GM19238 (cell line): ENCODE results near the gene NRF1.
A peak's percentile ranks its signal among the peaks of the same experiment; 100 is the strongest.
"Not testable (repeated sequence)": the region's sequence is repeated elsewhere in the genome, so short reads cannot be mapped to it uniquely, and the experiment has no call there.

Source experiments
- DNase-seq: peaks from one replicate; pipeline ENCODE4 v3.0.0; 2011; ENCODE audit warnings: low spot score; ENCODE audit not compliant: insufficient read length

The NRF1 gene

DNA sequence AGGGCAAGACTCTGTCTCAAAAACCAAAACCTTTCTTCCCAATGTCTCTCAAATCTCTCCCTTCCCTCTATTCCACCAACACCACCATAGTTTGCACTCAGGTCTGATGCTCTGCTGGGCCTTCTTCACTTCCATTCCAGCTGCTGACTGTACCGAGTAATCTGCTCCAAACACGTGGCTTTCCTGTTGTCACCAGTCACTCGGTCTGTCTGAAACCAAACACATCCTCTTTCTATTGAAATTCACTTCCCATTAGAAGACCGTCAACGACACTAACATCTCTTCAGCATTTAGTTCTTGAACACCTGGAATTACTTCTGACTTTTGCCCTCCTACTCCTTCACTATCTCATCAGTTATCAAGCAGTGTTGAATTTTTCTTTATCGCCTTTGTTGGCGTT lies 4.7 kb upstream of the NRF1 start:
- no peak for DNase-seq

DNA sequence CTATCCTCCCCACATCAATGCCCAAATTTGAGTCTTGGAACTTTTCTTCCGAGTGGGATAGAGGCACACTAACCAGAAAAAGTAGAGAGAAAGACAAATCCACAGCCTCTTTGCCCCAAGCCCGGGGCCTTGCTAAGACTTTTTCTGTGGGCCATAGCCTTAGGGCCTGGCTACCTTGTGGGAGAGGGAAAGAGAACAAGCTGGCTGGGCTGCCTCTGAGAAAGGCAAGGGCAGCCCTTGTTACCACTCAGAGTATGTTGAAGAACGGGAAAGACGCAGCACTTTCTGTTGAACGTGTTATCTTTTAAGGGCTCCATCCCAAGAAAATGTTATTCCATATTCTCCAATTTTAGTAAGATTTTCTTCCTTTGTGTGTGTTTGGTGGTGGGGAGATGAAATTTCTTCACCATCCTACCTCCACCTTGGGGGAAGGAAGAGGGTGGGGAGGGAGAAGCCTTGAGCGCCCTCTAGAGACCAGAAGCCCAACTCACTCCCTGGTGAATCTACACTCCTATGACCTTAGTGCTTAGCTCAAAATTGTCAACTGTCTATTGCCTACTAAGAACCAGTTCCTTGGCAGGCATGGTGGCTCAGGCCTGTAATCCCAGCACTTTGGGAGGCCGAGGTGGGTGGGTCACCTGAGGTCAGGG lies 3.9 kb upstream of the NRF1 start:
- no peak for DNase-seq

DNA sequence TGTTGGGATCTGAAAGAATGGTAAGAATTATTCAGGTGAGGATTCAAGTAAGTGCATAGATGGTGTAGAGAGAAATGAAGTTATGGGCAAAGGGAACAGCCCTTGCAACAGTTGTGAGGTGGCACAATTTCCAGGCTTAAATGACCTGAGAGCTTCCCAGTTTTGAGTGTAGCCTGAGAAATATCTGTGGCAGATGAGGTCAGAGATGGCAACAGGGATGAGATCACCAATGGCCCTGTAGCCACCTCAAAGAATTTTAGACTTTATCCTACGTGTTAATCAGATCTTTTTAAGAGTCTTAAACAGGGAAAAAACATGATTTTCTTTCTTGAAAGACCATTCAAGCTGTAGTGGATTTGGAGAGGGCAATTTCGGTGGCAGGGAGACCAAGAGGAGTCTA lies 1.9 kb upstream of the NRF1 start:
- no peak for DNase-seq

DNA sequence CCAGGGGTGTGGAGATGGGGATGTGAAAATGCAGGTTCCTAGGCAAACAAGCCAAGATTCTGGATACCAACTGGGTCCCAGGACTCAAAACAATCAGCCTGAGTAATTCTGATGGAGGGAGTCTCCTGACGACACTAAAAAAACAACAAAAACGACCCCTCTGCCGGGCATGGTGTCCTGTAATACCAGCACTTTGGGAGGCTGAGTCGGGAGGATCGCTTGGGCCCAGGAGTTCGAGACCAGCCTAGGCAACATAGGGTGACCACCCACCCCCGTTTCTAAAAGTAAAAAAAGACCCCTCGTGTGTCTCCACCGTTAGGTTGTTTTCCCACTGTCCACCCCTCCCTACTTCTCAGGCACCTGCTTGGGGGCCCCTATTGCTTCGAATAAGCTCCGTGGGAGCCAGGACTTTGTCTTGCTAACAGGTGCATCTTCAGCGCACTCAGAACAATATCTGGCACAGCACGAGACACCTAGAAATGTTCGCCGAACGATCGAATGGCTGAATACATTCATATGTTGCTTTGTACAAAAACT lies 743 bp upstream of the NRF1 start:
- no peak for DNase-seq

DNA sequence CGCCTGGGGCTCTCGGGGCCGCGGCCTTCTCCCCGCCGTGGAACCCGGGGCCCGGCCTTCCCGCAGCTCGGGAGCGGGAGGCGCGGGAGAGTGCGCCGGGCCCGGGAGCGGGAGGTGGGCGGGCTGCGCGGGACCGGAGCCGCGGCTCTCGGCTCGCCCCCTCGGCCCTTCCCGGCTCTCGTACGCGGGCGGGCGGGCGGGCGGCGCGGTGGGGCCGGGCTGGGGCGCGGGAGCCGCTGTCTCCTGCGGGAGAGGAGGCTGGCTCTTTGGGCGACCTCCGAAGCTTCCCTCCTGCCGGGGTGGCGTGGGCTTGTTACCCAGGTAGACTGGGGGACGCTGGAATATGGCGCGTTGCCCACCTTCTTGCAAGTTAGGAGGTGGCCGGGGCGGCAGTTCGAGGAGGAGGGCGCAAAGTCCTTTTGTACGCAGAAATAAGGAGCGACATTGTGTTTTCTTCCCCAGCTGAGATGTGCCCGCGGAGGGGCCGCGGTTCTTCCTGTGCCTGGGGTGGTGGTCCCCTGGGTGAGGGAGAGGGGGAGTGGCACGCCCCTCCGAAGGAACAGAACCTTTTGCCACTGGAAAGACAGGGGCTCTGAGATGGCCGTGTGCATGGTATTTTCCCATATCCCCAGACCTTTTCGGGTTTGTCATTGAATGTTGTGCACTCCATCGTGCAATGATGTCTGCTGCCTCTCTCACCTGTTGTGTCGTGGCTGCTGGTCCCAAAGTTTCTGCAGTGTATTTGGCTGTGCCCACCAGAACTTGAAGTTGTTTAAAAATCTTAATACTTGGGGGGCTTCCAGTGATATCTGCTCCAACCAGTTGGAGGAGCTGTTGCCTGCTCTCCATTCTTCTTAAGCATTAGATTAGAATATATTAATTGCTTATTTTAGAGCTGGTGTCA lies 844 bp downstream of the NRF1 start:
- DNase-seq = no peak

DNA sequence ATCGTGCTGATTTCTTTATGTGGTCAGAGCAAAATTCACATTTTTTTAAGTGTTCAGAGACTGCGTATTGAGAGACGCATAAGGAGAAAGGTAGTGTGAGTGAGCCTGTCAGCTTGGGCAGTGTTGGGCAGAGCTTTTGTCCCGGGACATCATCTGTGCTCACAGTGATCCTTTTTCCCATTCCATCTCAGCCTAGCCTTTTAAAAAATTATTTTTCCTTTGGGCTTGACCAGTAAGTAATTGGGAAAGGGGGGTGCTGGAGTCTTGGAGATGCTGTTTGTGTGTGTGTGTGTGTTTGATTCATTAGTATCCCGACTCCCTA lies 1.5 kb downstream of the NRF1 start:
- no peak for DNase-seq

DNA sequence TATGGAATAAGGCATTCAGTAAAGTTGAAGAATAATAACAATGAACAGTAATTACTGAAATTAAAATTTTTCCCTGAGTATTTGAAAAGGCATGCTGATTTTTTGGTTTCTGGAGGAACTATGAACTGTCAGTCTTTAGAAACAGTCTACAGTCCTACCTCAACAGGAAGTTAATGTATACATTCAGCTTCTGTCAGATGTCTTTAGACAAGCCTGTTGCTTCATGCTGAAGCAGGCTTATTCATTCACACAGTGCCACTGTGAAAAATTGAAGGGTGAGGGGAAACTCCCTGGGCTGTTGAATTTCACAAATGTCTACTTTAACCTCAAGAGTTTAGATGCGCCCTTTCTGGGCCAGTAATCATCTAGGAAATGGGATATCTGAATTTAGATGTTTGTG lies 3.5 kb downstream of the NRF1 start:
- no peak for DNase-seq

DNA sequence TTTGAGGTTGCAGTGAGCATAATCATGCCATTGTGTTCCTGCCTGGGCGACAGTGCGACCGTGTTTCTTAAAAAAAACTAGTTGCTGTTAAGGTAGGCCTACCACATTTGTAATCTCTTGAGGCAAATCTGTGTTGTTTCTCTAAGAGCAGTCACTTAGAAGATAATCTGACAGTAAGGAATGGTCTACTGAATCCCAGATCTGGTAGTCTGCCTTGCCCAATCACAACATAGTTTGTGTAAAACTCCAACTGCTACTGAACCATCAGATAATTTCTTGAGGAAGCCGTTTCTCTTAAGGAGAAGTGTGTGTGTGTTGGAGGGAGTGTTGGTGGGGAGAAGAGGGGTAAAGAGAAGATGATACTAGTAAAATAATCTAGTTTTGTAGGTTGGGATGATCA lies 5.0 kb downstream of the NRF1 start:
- DNase-seq = no peak

DNA sequence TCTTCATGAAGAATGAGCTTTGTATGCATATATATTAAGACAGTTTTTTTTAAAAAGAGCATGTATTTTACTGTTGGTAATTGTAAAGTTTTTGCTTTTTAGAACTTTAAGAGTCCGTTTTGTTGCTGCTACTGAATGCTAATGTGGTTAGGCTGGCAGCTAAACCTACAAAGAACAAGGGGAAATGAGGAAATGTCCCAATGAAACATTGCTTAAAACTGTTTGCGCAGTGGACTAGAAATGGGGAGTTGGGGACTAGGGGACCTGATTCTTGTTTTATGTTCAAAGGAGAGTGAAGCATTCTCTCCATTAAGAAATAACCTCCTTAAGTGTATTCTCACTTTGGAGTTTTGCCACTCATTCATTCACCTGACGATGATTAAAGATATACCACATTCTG lies 5.7 kb downstream of the NRF1 start:
- DNase-seq = no peak

DNA sequence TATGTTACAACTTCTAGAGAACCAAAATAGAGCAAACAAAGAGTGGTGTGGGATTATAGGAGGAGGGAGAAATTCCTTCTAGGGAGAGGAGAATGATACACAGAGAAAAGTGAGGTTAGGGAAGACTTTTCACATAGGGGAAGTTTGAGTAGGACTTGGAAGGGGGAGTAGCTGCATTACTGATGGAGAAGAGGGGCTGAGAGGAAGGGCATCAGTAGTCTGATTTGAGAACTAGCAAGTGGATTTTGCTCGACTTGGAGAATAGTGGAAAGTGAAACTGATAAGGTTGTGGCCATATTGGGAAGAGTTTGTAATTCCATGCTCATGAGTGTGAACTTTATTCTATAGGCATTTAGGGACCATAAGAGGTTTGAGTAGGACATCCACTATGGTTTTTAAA lies 6.1 kb downstream of the NRF1 start:
- DNase-seq = no peak

DNA sequence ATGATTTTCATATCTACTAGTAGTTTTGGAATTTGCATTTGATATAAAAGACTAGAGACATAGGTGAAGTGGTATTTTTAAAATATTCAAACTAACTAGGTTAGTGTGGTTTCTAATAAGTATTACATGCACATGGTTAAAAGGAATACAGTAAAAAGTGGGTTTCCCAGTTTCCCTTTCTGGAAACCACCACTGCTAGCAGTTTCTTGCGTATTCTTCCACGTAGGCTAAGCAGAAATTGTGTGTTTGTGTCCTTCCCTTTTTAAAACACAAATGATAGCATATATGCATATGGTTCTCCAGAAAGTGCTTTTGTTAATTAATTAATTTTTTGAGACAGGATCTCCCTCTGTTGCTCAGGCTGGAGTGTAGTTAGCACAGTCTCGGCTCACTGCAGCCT lies 15.4 kb downstream of the NRF1 start:
- DNase-seq = no peak

DNA sequence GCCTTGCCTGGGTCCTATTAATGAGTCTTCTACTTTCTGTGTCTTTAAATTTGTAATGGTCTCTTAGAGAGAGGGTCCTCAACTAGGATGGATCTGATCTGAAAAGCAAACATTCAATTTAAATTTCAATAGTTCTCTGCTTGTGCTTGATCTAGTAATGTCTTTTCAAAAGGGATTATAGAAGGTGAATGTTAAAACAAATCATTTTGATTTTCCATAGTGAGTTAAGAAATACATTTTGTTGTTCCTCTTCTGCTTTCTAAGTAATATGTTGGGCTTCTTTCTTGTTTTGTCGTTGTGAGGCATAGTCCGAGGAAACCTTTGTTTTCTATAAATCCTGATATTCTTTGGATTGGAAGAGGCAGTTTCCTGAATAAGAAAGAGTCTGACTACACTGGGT lies 18.8 kb downstream of the NRF1 start:
- no peak for DNase-seq

DNA sequence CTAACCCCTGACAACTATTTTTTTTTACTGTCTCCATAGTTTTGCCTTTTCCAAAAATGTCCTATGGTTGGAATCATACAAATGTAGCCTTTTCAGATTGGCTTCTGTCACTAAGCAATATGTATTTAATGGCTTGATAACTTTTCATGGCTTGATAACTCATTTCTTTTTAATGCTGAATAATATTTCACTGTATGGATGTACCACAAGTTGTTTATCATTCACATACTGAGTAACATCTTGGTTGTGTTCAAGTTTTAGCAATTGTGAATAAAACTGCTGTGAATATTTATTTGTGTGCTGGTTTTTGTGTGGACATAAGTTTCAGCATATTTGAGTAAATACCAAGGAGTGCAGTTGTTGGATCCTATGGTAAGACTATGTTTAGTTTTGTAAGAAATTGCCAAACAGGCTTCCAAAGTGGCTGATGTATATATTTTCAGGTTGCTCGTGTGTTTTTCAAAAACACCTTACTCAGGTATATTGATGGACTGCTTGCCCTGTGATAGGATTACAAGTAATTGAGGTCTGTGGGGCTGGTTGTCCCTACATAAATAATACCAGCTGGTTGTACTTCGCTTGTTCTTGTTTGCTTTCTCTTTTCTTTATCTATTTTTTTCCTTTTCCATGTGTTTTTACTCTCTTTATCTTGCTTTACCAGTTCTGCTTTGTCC lies 23.0 kb downstream of the NRF1 start:
- DNase-seq = no peak

DNA sequence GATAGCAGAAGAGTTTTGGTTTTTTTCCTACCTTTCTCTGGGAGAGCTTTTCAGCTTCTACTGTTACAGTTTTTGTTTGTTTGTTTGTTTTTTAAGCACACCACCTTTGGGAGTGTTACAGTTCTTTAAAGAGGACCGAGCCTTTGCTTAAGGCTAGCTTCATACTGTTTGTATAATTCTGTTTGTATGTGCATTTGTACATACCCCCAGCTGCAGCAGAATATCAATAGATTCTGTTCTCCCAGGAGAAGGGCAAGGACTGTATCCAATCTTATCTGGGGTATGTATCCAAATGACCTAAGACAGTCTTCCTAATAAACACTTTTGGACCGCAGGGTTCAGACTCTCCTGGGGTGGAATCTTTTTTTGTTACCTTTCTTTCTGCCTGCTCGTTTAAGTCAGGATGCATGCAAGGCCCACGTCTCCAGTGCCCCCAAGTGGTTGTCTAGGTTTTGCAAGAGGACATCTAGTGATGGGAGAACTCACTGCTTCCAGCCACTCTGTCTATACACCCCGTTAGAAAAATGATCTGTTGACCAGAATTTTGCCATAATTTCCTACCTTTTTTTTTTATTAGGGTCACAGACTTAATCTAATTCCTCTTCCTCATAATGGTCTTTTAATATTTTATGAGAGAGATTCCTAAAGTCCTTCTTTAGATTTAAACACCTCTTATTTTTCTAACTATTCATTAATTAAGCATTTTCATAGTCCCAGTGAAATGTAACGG lies 23.9 kb downstream of the NRF1 start:
- DNase-seq = peak; percentile 49

DNA sequence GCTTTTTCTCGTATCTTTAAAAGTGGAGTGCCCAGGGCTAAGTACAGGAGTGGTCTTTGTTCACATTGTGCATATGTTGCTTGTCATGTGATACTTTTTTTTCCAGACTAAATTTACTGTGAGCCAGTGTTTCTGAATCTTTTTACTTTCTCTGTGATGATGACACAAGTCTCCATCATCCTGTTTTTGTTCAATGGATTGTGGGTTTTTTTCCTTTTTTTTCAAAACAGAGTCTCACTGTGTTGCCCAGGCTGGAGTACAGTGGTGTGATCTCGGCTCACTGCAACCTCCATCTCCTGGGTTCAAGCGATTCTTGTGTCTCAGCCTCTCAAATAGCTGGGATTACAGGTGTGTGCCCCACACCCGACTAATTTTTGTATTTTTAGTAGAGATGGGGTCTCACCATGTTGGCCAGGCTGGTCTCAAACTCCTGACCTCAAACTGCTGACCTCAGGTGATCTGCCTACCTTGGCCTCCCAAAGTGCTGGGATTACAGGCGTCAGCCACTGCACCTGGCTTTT lies 24.6 kb downstream of the NRF1 start:
- DNase-seq = not testable (repeated sequence)

DNA sequence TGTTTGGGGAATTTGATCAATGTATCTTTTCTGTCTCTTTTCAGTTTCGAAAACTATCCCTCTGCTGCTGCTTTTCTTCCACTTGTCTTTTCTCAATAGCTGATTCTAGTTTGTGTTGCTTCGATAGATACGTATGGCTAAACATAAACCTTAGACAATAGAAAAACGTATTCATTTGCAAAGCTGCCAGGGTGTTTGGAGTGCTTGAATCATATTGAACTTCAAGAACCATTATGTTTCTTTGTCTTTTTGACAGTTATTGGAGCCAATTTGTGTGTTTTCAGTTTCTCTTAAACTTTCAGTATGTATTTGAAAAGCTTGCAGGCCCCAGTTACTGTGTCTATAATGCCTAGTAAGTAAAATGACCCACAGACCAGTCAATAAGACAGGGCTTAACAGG lies 25.1 kb downstream of the NRF1 start:
- no peak for DNase-seq

DNA sequence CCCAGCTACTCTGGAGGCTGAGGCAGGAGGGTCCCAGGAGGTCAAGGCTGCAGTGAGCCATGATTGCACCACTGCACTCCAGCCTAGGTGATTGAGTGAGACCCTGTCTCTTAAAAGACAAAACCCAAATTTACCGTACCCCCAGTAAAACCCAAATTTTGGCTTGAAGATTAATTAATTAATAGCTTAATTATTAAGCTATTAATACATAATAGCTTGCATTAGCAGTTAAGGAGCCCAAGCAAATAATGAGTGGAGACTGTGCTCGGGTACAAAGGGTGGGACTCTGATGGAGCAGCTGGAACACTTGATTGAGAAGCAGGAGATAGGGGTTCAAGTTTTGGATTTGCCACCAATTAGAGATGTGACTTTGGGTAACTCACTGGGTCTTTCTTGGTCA lies 28.9 kb downstream of the NRF1 start:
- DNase-seq = no peak

DNA sequence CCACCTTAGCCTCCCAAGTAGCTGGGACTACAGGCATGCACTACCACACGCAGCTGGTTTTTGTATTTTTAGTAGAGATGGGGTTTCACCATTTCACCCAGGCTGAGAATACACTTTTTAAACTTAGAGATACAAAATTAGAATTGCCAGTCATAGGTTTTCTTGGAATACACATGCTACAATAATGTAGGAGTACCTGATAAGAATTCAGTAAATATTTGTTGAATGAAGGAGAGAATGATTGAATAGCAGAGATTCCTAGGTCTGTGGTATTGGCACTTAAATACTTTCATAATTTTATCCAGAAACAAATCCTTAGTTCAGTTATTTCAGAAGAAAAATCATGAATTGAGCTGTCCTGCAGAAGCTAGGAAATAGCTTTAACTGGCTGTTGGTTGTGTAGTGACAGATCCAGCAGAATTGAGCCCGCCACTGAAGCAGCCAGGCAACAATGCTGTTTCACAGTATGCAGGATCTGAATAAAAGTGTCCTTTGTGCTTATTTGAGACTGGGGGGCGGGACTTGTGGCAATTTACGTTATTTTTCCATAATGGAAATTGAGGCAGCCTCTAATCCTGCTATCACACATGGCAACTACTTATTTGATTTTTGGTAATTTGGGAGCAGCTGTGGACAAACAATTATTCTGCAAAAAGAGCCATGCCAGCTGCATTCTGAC lies 31.5 kb downstream of the NRF1 start:
- DNase-seq = no peak

DNA sequence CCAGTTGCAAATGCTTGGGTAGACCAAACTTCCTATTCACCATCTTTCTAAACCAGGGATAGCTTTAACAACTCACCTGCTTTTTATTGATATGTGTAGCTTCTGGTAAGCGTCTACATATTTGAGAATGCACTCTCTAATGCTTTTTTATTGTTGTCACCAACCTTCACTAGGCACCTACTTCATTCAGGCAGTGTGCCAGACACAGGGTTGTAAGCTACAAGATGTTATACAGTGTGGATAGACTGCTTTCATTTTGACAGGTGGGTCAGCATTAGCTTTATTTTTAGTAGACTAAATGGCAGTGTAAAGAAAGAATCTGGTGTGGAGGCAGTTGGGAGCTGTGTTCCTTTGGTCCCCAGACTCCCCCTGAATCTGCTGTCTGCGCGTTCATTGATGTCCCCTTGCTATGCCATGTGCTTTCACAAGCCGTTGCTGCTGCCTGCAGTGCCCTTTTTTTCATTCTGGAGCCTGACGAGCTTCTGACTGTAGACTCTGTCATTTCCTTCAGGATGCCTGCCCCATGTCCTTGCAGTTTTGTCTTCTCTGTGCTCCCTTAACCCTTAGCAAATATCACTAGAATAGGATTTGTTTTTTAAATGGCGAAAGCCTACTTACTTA lies 32.1 kb downstream of the NRF1 start:
- DNase-seq = no peak

DNA sequence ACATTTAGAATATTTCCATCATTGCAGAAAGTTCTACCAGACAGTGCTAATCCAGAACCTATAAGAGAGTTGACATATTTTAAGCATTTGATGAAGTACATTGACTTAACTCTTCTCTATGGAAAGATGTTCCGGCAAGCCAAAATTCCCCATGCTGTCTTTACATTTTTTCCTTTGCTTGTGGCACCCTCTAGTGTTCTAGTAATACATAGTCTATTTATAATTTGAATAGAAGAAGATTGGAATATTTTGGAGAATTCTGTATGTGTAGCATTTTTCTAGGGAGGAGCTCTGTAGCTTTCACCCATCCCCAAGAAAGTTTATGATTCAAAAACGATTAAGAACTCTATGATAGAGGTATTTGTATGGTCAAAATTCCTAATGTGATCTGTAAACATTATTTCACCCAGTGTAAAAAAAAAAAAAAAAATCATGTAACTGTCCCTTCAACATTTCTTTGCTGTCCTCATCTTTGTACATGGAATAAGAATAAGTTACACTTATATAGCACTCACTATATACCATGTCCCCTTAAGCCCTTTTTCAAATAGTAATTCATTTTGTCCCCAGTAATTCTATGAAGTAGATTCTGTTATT lies 33.2 kb downstream of the NRF1 start:
- DNase-seq = no peak
